Measurements from ENCODE around the gene VRK1.

Gene VRK1

GRCh38 chr14:96816281-96816680 lies 19.1 kb downstream of the VRK1 start:
- TF ChIP-seq EGR1 (IDR thresholded peaks at IDR 0.05) (no peak), FOXM1 (IDR thresholded peaks at IDR 0.05; ENCODE audit: borderline replicate concordance, low read depth) (no peak), CREB1 (IDR thresholded peaks at IDR 0.05; ENCODE audit: low read depth) (no peak), TAF1 (IDR thresholded peaks at IDR 0.05; ENCODE audit: low read depth) (no peak), RAD21 (IDR thresholded peaks at IDR 0.05; ENCODE audit: low read depth) (no peak), CEBPB (IDR thresholded peaks at IDR 0.05) (no peak), EP300 (IDR thresholded peaks at IDR 0.05; ENCODE audit: borderline replicate concordance) (no peak), TCF12 (IDR thresholded peaks at IDR 0.05; ENCODE audit: low read depth) (no peak), MAX (IDR thresholded peaks at IDR 0.05) (no peak), TEAD4 (IDR thresholded peaks at IDR 0.05) (no peak)

- TF ChIP-seq NFIC (IDR thresholded peaks at IDR 0.05) (no peak), CEBPB (IDR thresholded peaks at IDR 0.05) (no peak), USF1 (IDR thresholded peaks at IDR 0.05) (no peak), FOXM1 (IDR thresholded peaks at IDR 0.05; ENCODE audit: borderline replicate concordance, low read depth) (no peak), TEAD4 (IDR thresholded peaks at IDR 0.05) (no peak), TAF1 (IDR thresholded peaks at IDR 0.05; ENCODE audit: low read depth) (no peak), MAX (IDR thresholded peaks at IDR 0.05) (no peak), YY1 (IDR thresholded peaks at IDR 0.05; ENCODE audit: low read depth) (no peak), ZBTB7A (IDR thresholded peaks at IDR 0.05; ENCODE audit: low read depth) (no peak), CREB1 (IDR thresholded peaks at IDR 0.05; ENCODE audit: low read depth) (no peak), RAD21 (IDR thresholded peaks at IDR 0.05; ENCODE audit: low read depth) (no peak), EP300 (IDR thresholded peaks at IDR 0.05; ENCODE audit: borderline replicate concordance) (no peak), REST (IDR thresholded peaks at IDR 0.05; ENCODE audit: low read depth) (no peak), EGR1 (IDR thresholded peaks at IDR 0.05) (no peak), TCF12 (IDR thresholded peaks at IDR 0.05; ENCODE audit: low read depth) (no peak)
Observed at GRCh38 chr14:96817750-96818666, 20.8 kb downstream of the VRK1 start.

- no peak for TF ChIP-seq TAF1 (IDR thresholded peaks at IDR 0.05; ENCODE audit: low read depth)
- TF ChIP-seq ZBTB7A (IDR thresholded peaks at IDR 0.05; ENCODE audit: low read depth) = no peak
- no peak for TF ChIP-seq CREB1 (IDR thresholded peaks at IDR 0.05; ENCODE audit: low read depth)
- no peak for TF ChIP-seq EP300 (IDR thresholded peaks at IDR 0.05; ENCODE audit: borderline replicate concordance)
- no peak for TF ChIP-seq FOXM1 (IDR thresholded peaks at IDR 0.05; ENCODE audit: borderline replicate concordance, low read depth)
- TF ChIP-seq USF1 (IDR thresholded peaks at IDR 0.05) = no peak
- TF ChIP-seq TCF12 (IDR thresholded peaks at IDR 0.05; ENCODE audit: low read depth) = no peak
- TF ChIP-seq NFIC (IDR thresholded peaks at IDR 0.05) = no peak
- no peak for TF ChIP-seq CEBPB (IDR thresholded peaks at IDR 0.05)
- no peak for TF ChIP-seq RAD21 (IDR thresholded peaks at IDR 0.05; ENCODE audit: low read depth)
- no peak for TF ChIP-seq EGR1 (IDR thresholded peaks at IDR 0.05)
- no peak for TF ChIP-seq TEAD4 (IDR thresholded peaks at IDR 0.05)
- no peak for TF ChIP-seq MAX (IDR thresholded peaks at IDR 0.05)
- no peak for TF ChIP-seq YY1 (IDR thresholded peaks at IDR 0.05; ENCODE audit: low read depth)
- no peak for TF ChIP-seq REST (IDR thresholded peaks at IDR 0.05; ENCODE audit: low read depth)
Observed at GRCh38 chr14:96821501-96821900, 24.3 kb downstream of the VRK1 start.

- TF ChIP-seq EGR1 (IDR thresholded peaks at IDR 0.05) (no peak), FOXM1 (IDR thresholded peaks at IDR 0.05; ENCODE audit: borderline replicate concordance, low read depth) (no peak), CREB1 (IDR thresholded peaks at IDR 0.05; ENCODE audit: low read depth) (no peak), TAF1 (IDR thresholded peaks at IDR 0.05; ENCODE audit: low read depth) (no peak), TCF12 (IDR thresholded peaks at IDR 0.05; ENCODE audit: low read depth) (no peak), REST (IDR thresholded peaks at IDR 0.05; ENCODE audit: low read depth) (no peak), USF1 (IDR thresholded peaks at IDR 0.05) (no peak), TEAD4 (IDR thresholded peaks at IDR 0.05) (no peak), RAD21 (IDR thresholded peaks at IDR 0.05; ENCODE audit: low read depth) (no peak), EP300 (IDR thresholded peaks at IDR 0.05; ENCODE audit: borderline replicate concordance) (no peak), NFIC (IDR thresholded peaks at IDR 0.05) (no peak), YY1 (IDR thresholded peaks at IDR 0.05; ENCODE audit: low read depth) (no peak), CEBPB (IDR thresholded peaks at IDR 0.05) (no peak), MAX (IDR thresholded peaks at IDR 0.05) (no peak), ZBTB7A (IDR thresholded peaks at IDR 0.05; ENCODE audit: low read depth) (no peak)
Observed at GRCh38 chr14:96823652-96824051, 26.5 kb downstream of the VRK1 start.

All from Ishikawa (cell line).